ENCODE results near the gene KCNIP4.

The KCNIP4 gene

GRCh38 chr4:21271439-21272052, 677.0 kb downstream of the KCNIP4 start:
- DNase-seq (ENCODE audit: low read depth): no peak
- H3K4me3 ChIP-seq (ENCODE audit: low read length): no peak overlapping the region
- TF ChIP-seq, protein P1, sequence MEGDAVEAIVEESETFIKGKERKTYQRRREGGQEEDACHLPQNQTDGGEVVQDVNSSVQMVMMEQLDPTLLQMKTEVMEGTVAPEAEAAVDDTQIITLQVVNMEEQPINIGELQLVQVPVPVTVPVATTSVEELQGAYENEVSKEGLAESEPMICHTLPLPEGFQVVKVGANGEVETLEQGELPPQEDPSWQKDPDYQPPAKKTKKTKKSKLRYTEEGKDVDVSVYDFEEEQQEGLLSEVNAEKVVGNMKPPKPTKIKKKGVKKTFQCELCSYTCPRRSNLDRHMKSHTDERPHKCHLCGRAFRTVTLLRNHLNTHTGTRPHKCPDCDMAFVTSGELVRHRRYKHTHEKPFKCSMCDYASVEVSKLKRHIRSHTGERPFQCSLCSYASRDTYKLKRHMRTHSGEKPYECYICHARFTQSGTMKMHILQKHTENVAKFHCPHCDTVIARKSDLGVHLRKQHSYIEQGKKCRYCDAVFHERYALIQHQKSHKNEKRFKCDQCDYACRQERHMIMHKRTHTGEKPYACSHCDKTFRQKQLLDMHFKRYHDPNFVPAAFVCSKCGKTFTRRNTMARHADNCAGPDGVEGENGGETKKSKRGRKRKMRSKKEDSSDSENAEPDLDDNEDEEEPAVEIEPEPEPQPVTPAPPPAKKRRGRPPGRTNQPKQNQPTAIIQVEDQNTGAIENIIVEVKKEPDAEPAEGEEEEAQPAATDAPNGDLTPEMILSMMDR (IDR thresholded peaks at IDR 0.05; ENCODE audit: insufficient read depth, low read depth, low read length, missing control alignments): no peak

DNA sequence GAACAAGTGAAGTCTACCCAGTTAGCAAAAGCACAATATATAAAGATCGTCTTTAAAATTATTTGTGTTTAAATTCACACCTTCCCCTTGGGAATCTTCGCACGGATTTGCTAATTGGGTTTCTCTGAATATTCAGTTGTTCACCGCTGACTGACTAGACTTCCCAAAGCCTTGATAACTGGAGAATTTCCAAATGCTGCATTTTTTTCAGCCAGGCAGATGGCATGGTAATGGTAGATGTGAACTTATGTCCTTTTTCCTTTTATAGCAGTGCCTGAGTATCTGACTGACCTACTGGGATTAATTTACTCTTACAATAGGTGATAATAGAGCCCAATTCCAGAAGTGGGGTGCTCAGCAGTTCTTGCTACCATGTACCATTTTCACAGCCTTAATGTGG, 700.2 kb downstream of the KCNIP4 start:
- DNase-seq (ENCODE audit: low read depth): no peak
- TF ChIP-seq, protein P1 (IDR thresholded peaks at IDR 0.05; ENCODE audit: insufficient read depth, low read depth, low read length, missing control alignments): no peak
- H3K4me3 ChIP-seq (ENCODE audit: low read length): no peak overlapping the region

DNA sequence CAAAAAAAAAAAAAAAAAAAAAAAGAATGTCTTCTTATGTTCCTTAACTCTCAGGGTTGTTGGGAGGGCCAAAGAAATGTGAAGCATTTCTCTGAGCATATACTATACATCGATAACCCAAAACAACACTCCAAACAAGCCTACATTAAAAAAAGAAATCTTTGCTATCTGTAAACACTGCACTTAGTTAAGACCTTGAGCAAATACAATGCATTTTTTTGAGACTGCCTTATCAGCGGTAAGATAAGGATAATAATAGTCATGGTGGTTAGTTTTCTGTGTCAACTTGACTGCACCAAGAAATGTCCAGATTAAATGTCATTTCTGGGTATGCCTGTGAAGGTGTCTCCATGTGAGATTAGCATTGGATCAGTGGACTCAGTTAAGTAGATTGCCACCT, 706.4 kb downstream of the KCNIP4 start:
- no peak overlapping the region for H3K4me3 ChIP-seq (ENCODE audit: low read length)
- no peak for DNase-seq (ENCODE audit: low read depth)
- TF ChIP-seq, protein P1 (IDR thresholded peaks at IDR 0.05; ENCODE audit: insufficient read depth, low read depth, low read length, missing control alignments): no peak

- H3K4me3 ChIP-seq (ENCODE audit: low read length): no peak overlapping the region
- DNase-seq (ENCODE audit: low read depth): no peak
- TF ChIP-seq, protein P1 (IDR thresholded peaks at IDR 0.05; ENCODE audit: insufficient read depth, low read depth, low read length, missing control alignments): no peak
Measured at GRCh38 chr4:21226637-21227538, 721.7 kb downstream of the KCNIP4 start.

- TF ChIP-seq, protein P1 (IDR thresholded peaks at IDR 0.05; ENCODE audit: insufficient read depth, low read depth, low read length, missing control alignments): no peak
- no peak overlapping the region for H3K4me3 ChIP-seq (ENCODE audit: low read length)
- no peak for DNase-seq (ENCODE audit: low read depth)
Measured at GRCh38 chr4:21211846-21212245, 736.7 kb downstream of the KCNIP4 start.

DNA sequence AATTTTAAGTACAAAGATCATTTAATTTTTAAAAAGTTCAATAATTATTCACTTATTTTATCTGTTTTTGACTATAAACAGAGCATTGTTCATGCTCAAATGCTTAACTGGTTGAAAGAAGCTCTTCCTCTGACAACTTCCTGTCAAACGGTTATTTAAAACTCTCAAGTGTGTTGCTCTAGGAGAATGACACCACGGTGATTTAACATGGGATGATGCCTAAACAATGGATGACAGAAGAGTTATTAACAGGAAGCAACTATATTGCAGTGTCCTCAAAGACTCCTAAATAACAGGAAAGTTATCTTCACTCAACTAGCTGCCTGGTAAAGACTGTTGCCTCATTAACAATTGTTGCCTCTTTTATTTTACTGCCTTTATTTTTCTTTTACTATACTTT, 738.7 kb downstream of the KCNIP4 start:
- DNase-seq (ENCODE audit: low read depth): no peak
- TF ChIP-seq, protein P1 (IDR thresholded peaks at IDR 0.05; ENCODE audit: insufficient read depth, low read depth, low read length, missing control alignments): no peak
- no peak overlapping the region for H3K4me3 ChIP-seq (ENCODE audit: low read length)
